Measurements from ENCODE around the gene CDC42BPA.

GRCh38 chr1:227124473-227124872, 193.8 kb downstream of the CDC42BPA start:
- TF ChIP-seq EZH2 (IDR thresholded peaks at IDR 0.05; ENCODE audit: borderline replicate concordance, low read depth, low read length, severe bottlenecking) (no peak), CTCF (IDR thresholded peaks at IDR 0.05; ENCODE audit: extremely low read depth in 1 of 2, insufficient read depth in 1 of 2, low read depth in 1 of 2, low read length in 2 of 2) (no peak), MAX (IDR thresholded peaks at IDR 0.05; ENCODE audit: insufficient read depth, insufficient read length) (no peak), JUN (IDR thresholded peaks at IDR 0.05; ENCODE audit: borderline replicate concordance, insufficient read depth, insufficient read length, low read depth) (no peak)

All from endothelial cell of umbilical vein (primary cell).